RPMI8226 (cell line): ENCODE measurements around the gene CNPY1.
"Not testable (repeated sequence)": the region's sequence is repeated elsewhere in the genome, so short reads cannot be mapped to it uniquely, and the experiment has no call there.

Experiments used
- DNase-seq: peaks from one replicate; pipeline ENCODE4 v3.0.0-alpha.2; 2015

CNPY1 gene

GRCh38 chr7:155546449-155546848, at the start of gene CNPY1:
CNPY1 (minus strand) TSS chr7:155546559; CDS start chr7:155545929, 630 bp downstream.
- DNase-seq = not testable (repeated sequence)

DNA sequence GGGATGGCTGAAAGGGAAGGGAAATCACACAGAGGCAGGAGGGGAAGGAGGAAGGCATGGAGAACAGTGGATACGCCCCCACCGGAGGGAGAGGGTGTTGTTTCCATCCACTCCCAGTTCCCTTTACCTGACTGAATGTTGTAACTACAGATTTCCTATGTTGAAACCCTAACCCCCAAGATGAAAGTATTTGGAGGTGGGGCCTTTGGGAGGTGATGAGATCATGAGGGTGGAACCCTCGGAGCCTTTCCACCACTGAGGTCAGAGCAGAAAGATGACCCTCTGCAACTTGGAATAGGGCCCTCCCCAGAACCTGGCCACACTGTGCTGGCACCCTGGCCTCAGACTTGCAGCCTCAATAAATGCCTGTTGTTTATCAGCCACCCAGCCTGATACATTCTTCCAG, 48.6 kb upstream of the CNPY1 start:
- DNase-seq = no peak

DNA sequence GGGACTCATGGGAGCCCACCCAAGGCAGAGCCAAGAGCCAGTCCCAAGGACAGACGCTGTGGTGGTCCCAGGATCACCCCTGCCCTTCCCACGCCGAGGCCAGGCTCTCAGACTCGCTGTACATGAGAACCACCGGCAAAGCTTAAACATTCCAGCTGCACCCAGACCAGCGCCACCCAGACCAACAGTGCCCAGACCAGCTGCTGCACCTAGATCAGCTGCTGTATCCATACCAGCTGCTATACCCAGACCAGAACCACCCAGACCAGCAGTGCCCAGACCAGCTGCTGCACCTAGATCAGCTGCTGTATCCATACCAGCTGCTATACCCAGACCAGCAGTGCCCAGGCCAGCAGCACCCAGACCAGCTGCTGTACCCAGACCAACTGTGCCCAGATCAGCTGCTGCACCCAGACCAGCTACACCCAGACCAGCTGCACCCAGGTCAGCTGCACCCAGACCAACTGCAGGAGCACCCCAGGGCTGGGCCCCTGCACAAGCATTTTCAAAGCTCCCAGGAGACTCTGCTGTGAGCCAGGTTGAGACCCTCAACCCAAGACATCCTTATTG, 47.9 kb upstream of the CNPY1 start:
- no peak for DNase-seq

DNA sequence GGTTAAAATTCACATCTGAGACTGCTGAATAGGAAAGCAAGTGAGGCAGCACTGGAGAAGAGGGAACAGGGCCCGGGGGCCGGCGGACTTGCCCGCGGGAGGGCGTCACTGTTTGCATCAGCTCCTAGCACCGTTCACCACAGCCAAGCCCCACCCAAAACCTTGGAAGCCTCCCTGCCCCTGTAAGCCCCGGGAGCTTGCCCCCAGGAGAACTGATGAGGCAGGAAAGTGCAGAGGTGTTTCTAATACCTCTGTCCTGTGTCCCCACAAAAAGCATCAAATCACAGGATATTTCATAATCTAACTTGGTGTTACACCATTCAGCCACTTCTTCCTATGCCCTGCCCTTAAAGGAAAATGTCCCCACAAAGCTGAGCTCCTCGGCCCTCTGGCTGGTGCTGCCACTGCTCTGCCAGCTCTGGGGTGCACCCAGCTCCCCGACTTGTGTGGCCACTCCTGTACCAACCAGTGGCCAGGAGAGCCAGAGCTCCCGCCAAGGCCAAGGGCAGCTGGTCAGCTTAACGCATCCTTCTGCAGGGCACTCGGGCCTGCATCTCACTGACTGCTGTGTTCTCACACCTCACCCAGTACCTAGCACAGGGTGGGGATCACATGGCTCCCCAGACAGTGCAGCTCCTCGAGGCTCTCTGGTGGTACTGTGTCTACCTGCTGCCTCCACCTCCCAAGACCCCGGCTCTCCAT, 47.3 kb upstream of the CNPY1 start:
- DNase-seq = no peak

DNA sequence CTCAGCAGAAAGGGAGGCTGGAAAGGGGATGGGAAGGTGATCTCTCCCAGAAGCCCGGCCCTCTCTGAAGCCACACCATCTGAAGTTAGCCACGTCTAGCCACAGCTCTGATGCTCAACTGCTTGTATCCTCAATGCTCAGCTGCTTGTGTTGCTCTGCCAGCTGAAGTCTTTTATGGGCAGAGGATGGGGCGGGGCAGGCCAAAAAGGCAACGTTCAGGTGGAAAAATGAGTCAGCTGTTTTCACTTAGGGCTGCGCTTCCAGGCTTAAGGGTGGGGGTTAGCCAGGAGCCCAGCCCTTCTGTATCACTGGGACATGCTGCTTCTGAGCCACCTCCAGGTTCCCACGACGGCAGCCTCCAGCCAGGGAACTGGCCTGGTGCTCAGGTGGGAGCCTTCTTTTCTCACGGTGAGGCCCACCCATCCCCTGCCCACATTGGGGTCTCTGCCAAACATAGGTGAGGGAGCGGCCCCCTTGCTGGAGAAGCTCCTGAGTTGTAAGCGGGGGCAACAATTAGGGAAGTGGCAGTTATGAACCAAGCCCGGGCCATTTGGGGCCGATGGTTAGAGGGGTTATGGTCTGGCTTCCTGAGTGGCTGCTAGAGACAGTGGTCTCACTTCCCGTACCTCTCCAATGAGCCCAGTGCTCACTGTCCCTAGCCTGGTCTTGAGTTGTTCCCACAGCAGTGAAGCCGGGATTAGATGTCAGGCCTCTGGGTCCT, 44.9 kb upstream of the CNPY1 start:
- DNase-seq = peak; percentile 65

DNA sequence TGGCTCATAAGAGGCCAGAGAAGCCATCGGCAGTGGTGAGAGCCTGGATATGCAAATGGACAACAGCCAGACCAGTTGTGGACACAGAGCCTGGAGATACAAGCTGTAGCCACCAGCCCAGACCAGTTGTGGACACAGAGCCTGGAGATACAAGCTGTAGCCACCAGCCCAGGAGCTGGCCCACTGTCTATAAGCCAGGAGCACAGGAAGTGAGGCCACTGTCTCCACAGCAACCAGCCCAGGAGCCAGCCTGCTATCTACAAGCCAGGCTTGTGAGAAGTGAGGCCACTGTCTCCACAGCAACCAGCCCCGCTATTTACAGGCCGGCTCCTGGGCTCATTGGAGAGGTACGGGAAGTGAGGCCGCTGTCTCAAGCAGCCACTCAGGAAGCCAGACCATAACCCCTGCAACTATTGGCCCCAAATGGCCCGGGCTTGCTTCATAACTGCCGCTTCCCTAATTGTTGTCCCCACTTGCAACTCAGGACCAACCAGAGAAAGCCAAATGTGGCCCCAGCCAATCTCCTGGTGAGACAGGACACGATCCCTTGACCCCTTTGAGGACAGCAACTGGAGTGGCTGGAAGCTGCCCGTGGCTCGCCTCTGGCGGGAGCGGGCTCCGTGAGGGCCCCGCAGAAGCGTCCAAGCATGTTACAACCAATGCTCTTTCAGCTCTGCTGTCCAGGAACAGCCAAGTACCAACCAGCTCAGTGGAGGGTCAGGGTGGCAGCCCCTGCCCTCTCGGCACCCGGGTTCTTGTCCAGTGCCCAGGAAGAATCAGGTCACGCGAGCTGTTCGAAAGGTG, 44.1 kb upstream of the CNPY1 start:
- DNase-seq = peak; percentile 61

DNA sequence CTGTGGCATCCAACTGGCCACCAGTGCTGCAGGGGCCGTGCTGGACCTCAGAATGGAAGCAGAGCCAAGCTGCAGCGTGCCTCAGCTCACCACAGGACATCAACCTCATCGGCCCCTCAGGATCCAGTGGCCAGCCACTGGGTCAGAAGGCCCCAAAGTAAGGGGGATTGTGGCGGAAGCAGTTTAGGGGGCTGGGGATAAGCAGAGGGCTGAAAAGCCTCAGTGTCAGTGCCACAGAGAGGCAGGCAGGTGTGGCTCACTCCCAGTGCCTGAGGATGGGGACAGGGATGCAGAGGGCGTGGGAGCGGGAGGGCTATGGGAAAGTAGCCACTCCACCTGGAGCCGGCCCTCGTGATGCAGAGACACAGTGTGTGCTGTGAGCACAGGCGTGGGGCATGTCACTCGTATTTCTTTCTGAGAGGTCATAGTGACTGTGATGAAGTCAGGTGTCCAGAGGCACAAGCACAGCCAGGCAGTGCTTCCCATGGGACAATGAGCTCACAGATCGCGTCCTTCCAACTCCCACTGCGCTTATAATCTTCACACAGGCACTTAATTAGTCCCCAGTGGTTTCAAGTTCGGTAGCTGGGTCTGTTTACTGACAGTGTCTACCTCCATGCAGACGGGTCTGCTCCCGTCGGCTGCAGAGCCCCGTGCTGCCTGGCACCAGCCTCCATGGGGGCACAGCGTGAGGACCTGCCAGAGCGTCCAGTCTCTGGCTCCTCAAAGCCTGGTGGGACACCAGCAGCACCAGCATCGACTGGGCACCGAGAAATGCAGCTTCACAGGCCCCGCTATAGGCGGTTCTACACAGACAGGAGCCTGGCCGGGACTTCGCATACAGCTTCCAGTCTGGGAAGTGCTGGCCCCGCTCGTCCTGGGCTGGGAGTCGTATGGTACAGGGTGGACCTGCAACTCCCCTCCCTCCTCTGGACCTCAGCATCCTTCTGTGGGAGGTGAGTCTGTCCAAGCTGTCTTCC, 42.9 kb upstream of the CNPY1 start:
- no peak for DNase-seq

GRCh38 chr7:155588468-155588998, 42.2 kb upstream of the CNPY1 start:
- no peak for DNase-seq

DNA sequence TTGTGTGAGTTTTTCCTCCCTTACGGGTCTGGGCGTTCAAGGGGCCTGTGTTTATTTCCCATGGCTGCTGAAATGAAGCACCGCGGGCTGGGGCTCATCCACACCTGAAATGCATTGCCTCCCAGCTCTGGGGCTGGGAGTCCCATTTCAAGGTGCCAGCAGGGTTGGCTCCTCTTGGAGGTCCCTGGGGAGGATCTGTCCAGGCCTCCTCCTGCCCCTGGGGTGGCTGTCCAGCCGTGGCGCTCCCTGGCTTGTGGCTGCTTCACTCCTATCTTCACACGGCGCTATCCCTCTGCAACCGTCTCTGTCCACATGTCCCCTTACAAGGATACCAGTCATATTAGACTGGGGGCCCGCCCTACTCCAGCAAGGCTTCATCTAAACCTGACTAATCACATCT, 41.1 kb upstream of the CNPY1 start:
- no peak for DNase-seq

- no peak for DNase-seq
These were observed 40.6 kb upstream of the CNPY1 start for GRCh38 chr7:155586843-155587440.

- DNase-seq = no peak
These were observed 39.6 kb upstream of the CNPY1 start for GRCh38 chr7:155585951-155586350.

DNA sequence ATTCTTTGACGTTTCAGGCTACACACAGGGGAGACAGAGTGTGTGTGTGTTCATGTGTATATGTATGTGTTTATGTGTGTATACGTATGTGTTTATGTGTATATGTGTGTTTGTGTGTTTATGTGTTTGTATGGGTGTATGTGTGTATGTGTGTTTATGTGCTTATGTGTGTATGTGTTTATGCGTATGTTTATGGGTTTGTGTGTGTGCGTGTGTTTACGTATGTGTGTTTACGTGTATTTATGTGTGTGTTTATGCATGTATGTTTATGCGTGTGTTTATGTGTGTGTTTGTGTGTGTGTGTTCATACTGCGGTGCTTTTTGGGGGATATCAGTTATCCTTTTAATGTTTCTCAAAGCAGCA, 39.2 kb upstream of the CNPY1 start:
- no peak for DNase-seq

DNA sequence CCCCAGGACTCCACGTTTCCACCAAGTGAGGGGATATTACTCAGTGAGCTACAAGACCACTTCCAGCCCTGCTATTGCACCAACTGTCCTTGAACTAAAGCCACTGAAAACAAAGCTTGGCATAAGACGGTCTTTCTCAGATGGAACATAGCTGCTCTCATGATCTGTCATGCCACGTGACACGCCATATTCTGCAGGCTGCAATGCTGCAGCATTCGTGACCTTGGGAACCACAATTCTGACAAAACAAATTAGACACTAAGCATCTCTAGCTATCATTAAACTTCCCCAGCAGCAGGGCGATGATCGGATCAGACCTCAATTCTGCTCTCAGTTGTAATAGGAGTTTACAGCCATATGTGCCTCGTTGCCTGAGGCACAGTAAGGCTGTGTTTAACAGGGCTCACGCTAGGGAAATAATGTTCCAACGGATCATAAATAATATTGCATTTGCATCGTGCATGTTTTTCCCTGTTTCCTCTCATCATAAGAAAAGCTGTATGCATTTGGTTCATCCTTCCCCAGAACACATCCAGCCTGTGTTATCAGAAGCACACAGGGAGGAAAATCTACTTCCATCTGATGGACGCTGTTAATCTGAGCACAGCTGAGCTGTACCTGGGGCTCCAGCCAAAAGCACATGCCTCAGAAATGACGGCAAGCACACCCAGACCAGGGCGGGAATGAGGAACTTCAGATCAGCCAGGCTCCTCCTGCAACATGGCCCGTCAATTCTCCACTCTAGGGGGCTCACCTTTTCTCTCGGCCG, 38.6 kb upstream of the CNPY1 start:
- peak; percentile 59 for DNase-seq

- no peak for DNase-seq
These were observed 37.9 kb upstream of the CNPY1 start for GRCh38 chr7:155584261-155584660.

DNA sequence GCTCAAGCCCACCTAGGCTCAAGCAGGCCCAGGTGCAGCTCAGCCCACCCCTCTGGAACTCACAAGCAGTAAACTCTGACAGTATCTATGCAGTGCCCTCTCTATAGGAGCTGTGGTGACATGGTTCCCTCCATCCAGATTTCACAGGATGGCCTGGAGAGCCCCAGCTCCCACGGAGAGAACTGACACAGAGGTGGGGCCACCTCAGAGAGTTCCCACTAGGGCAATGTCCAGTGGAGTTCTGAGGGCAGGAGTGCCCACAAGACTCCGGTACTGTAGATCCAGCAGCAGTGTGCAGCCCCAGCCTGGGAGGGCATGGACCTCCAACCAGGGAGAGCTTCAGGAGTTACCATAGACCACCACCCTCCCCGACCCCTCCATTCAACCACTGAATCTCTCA, 37.3 kb upstream of the CNPY1 start:
- no peak for DNase-seq

DNA sequence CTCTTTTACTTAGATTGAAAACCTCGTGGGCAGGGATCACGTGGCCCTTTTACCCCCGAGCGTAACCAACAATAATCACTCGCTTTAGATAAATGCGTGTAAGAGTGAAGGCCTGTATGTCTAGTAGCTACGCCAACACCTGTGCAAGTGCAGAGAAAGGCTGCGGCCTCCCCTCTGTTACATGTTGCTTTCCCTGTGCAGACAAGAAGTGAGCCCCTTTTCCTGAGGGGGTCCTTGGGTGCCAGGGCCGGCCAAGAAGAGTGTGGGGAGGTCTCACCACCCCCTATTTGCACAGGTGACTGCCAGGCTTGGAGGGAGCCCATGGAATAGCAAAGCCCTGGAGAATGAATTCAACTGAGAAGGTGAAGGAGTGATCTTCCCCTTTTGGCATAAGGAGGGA, 35.6 kb upstream of the CNPY1 start:
- DNase-seq = no peak

DNA sequence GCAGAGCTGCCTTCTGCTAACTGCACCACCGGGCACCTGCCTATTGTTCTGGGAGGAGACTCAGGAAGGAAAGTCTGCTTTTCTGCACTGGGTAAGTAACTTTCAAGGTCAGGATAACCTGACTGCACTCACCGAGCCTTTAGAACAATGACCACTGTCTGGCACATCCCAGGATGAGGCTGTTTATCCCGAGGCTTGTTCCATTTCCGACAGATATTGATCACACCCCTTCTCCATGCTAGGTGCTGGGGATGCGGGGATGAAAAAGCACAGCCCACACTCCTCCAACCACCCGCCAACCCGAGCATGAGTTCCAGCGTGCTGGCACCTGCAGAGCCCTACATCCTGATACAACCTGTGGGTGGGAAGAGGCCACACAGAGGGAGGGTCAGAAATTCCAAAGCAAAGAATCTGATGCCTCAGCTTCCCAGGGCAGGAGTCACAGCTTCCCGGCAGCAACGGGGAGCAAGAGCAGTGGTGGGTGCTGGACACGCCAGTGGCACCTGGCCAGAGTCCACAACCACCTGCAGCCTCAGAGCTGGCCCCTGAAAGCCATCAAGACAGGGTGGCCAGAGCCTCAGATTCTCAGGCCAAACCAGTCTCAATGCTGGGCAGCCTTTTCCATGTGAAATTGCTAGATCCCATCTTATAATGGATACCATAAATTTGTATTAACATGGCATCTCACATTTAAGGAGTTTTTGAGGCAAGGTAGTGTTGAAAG, 34.9 kb upstream of the CNPY1 start:
- DNase-seq = no peak

- DNase-seq = peak; percentile 24
These were observed 34.0 kb upstream of the CNPY1 start for GRCh38 chr7:155580367-155580766.

GRCh38 chr7:155579565-155579964, 33.2 kb upstream of the CNPY1 start:
- no peak for DNase-seq

- no peak for DNase-seq
These were observed 31.7 kb upstream of the CNPY1 start for GRCh38 chr7:155578016-155578415.
